ENCODE results near the gene INVS.
A peak's percentile ranks its signal among the peaks of the same experiment; 100 is the strongest.
"Not testable (repeated sequence)": the region's sequence is repeated elsewhere in the genome, so short reads cannot be mapped to it uniquely, and the experiment has no call there.

Gene INVS

GRCh38 chr9:100070104-100071041 lies 28.7 kb upstream of the INVS start:
- H3K9me3 Mint-ChIP-seq = no peaks in the 10 kb centered on the region
- no peak overlapping the region for H3K4me3 Mint-ChIP-seq
- H3K27ac Mint-ChIP-seq = no peak overlapping the region
- peaks cover 3% of the 10 kb centered on the region for H3K36me3 Mint-ChIP-seq (ENCODE audit: low read depth)
- H3K27me3 Mint-ChIP-seq (ENCODE audit: low read depth) = no peaks in the 10 kb centered on the region
- peaks cover 9% of the 10 kb centered on the region for H3K4me1 Mint-ChIP-seq (ENCODE audit: low read depth)

GRCh38 chr9:100071271-100071670 lies 27.8 kb upstream of the INVS start:
- H3K36me3 Mint-ChIP-seq (ENCODE audit: low read depth) = peaks cover 6% of the 10 kb centered on the region
- H3K27ac Mint-ChIP-seq = no peak overlapping the region
- H3K4me1 Mint-ChIP-seq (ENCODE audit: low read depth) = peaks cover 9% of the 10 kb centered on the region
- no peaks in the 10 kb centered on the region for H3K9me3 Mint-ChIP-seq
- no peaks in the 10 kb centered on the region for H3K27me3 Mint-ChIP-seq (ENCODE audit: low read depth)
- H3K4me3 Mint-ChIP-seq = no peak overlapping the region

- Mint-ChIP-seq H3K9me3 (no peaks in the 10 kb centered on the region), H3K4me1 (ENCODE audit: low read depth) (peaks cover 6% of the 10 kb centered on the region), H3K27me3 (ENCODE audit: low read depth) (no peaks in the 10 kb centered on the region), H3K27ac (no peak overlapping the region), H3K36me3 (ENCODE audit: low read depth) (peaks cover 9% of the 10 kb centered on the region), H3K4me3 (no peak overlapping the region)
These were observed 26.2 kb upstream of the INVS start for GRCh38 chr9:100072805-100073204.

- H3K9me3 Mint-ChIP-seq = no peaks in the 10 kb centered on the region
- peaks cover 13% of the 10 kb centered on the region for H3K36me3 Mint-ChIP-seq (ENCODE audit: low read depth)
- H3K4me3 Mint-ChIP-seq = no peak overlapping the region
- H3K4me1 Mint-ChIP-seq (ENCODE audit: low read depth) = peaks cover 6% of the 10 kb centered on the region
- no peaks in the 10 kb centered on the region for H3K27me3 Mint-ChIP-seq (ENCODE audit: low read depth)
- no peak overlapping the region for H3K27ac Mint-ChIP-seq
These were observed 24.9 kb upstream of the INVS start for GRCh38 chr9:100074093-100074492.

- Mint-ChIP-seq H3K27ac (no peak overlapping the region), H3K36me3 (ENCODE audit: low read depth) (peaks cover 13% of the 10 kb centered on the region), H3K4me3 (no peak overlapping the region), H3K27me3 (ENCODE audit: low read depth) (no peaks in the 10 kb centered on the region), H3K4me1 (ENCODE audit: low read depth) (peaks cover 6% of the 10 kb centered on the region), H3K9me3 (no peaks in the 10 kb centered on the region)
These were observed 24.1 kb upstream of the INVS start for GRCh38 chr9:100074989-100075388.

- not testable (repeated sequence) for H3K9me3 Mint-ChIP-seq; H3K4me1 Mint-ChIP-seq (ENCODE audit: low read depth); H3K27ac Mint-ChIP-seq; H3K4me3 Mint-ChIP-seq; H3K27me3 Mint-ChIP-seq (ENCODE audit: low read depth)
- peaks cover 13% of the 10 kb centered on the region for H3K36me3 Mint-ChIP-seq (ENCODE audit: low read depth)
These were observed 22.8 kb upstream of the INVS start for GRCh38 chr9:100076256-100076655.

- Mint-ChIP-seq H3K27ac (peak overlapping the region; percentile 51), H3K4me3 (no peak overlapping the region)
These were observed 16.3 kb upstream of the INVS start for GRCh38 chr9:100082782-100083181.

GRCh38 chr9:100083448-100084127 lies 15.5 kb upstream of the INVS start:
- no peak overlapping the region for H3K27ac Mint-ChIP-seq
- no peak overlapping the region for H3K4me3 Mint-ChIP-seq
- H3K4me1 Mint-ChIP-seq (ENCODE audit: low read depth) = peaks cover 41% of the 10 kb centered on the region
- no peaks in the 10 kb centered on the region for H3K27me3 Mint-ChIP-seq (ENCODE audit: low read depth)
- no peaks in the 10 kb centered on the region for H3K9me3 Mint-ChIP-seq
- peaks cover 4% of the 10 kb centered on the region for H3K36me3 Mint-ChIP-seq (ENCODE audit: low read depth)

More at GRCh38 chr9:100082782-100083181, 16.3 kb upstream of the INVS start:
- Mint-ChIP-seq H3K9me3 (no peaks in the 10 kb centered on the region), H3K36me3 (ENCODE audit: low read depth) (peaks cover 4% of the 10 kb centered on the region), H3K27me3 (ENCODE audit: low read depth) (no peaks in the 10 kb centered on the region), H3K4me1 (ENCODE audit: low read depth) (peaks cover 34% of the 10 kb centered on the region)

GRCh38 chr9:100084128-100084453 lies 15.0 kb upstream of the INVS start:
- Mint-ChIP-seq H3K4me3 (no peak overlapping the region), H3K9me3 (no peaks in the 10 kb centered on the region), H3K36me3 (ENCODE audit: low read depth) (no peaks in the 10 kb centered on the region), H3K27me3 (ENCODE audit: low read depth) (no peaks in the 10 kb centered on the region), H3K27ac (no peak overlapping the region), H3K4me1 (ENCODE audit: low read depth) (peaks cover 42% of the 10 kb centered on the region)

- Mint-ChIP-seq H3K9me3 (no peaks in the 10 kb centered on the region), H3K4me1 (ENCODE audit: low read depth) (peaks cover 44% of the 10 kb centered on the region), H3K36me3 (ENCODE audit: low read depth) (no peaks in the 10 kb centered on the region), H3K4me3 (no peak overlapping the region), H3K27me3 (ENCODE audit: low read depth) (no peaks in the 10 kb centered on the region), H3K27ac (no peak overlapping the region)
These were observed 14.3 kb upstream of the INVS start for GRCh38 chr9:100084734-100085133.

- Mint-ChIP-seq H3K4me1 (ENCODE audit: low read depth) (peaks cover 44% of the 10 kb centered on the region), H3K4me3 (no peak overlapping the region), H3K9me3 (no peaks in the 10 kb centered on the region), H3K36me3 (ENCODE audit: low read depth) (peaks cover under 1% of the 10 kb centered on the region), H3K27ac (no peak overlapping the region), H3K27me3 (ENCODE audit: low read depth) (no peaks in the 10 kb centered on the region)
These were observed 12.9 kb upstream of the INVS start for GRCh38 chr9:100086097-100086635.

GRCh38 chr9:100087218-100087617 lies 11.8 kb upstream of the INVS start:
- no peaks in the 10 kb centered on the region for H3K27me3 Mint-ChIP-seq (ENCODE audit: low read depth)
- H3K36me3 Mint-ChIP-seq (ENCODE audit: low read depth) = peaks cover 2% of the 10 kb centered on the region
- H3K27ac Mint-ChIP-seq = no peak overlapping the region
- no peaks in the 10 kb centered on the region for H3K9me3 Mint-ChIP-seq
- H3K4me1 Mint-ChIP-seq (ENCODE audit: low read depth) = peaks cover 44% of the 10 kb centered on the region
- H3K4me3 Mint-ChIP-seq = no peak overlapping the region

GRCh38 chr9:100088202-100088601 lies 10.8 kb upstream of the INVS start:
- H3K27me3 Mint-ChIP-seq (ENCODE audit: low read depth) = no peaks in the 10 kb centered on the region
- no peak overlapping the region for H3K27ac Mint-ChIP-seq

GRCh38 chr9:100090880-100091279 lies 8.2 kb upstream of the INVS start:
- Mint-ChIP-seq H3K36me3 (ENCODE audit: low read depth) (peaks cover 2% of the 10 kb centered on the region), H3K9me3 (no peaks in the 10 kb centered on the region), H3K4me1 (ENCODE audit: low read depth) (peaks cover 29% of the 10 kb centered on the region), H3K4me3 (no peak overlapping the region), H3K27me3 (ENCODE audit: low read depth) (no peaks in the 10 kb centered on the region), H3K27ac (no peak overlapping the region)

More at GRCh38 chr9:100088202-100088601, 10.8 kb upstream of the INVS start:
- Mint-ChIP-seq H3K4me1 (ENCODE audit: low read depth) (peaks cover 39% of the 10 kb centered on the region), H3K36me3 (ENCODE audit: low read depth) (peaks cover 2% of the 10 kb centered on the region), H3K9me3 (no peaks in the 10 kb centered on the region), H3K4me3 (no peak overlapping the region)

- H3K27me3 Mint-ChIP-seq (ENCODE audit: low read depth) = no peaks in the 10 kb centered on the region
- peaks cover 29% of the 10 kb centered on the region for H3K4me1 Mint-ChIP-seq (ENCODE audit: low read depth)
- H3K36me3 Mint-ChIP-seq (ENCODE audit: low read depth) = peaks cover 2% of the 10 kb centered on the region
- H3K9me3 Mint-ChIP-seq = no peaks in the 10 kb centered on the region
- no peak overlapping the region for H3K27ac Mint-ChIP-seq
- no peak overlapping the region for H3K4me3 Mint-ChIP-seq
These were observed 7.4 kb upstream of the INVS start for GRCh38 chr9:100091650-100092049.

Measured in T-helper 1 cell treated with Interleukin-12 subunit alpha and Interleukin-12 subunit beta and Interleukin-4 antibody, amounts not matched to agents 30 μg/mL and 1 μg/mL, for 36 hours (primary cell).